Trophoblast cell (in vitro differentiated cells and primary cell): ENCODE measurements around the gene CCDC97.

ENCODE experiments used
- DNase-seq, 2 donors: peaks; one replicate each; pipeline ENCODE4 v3.0.0-alpha.2; 2016
- H2AFZ ChIP-seq: 2 replicates; pipeline ENCODE4 v1.6.1; 2013; ENCODE audit warnings: low read length, moderate library complexity, mild to moderate bottlenecking; ENCODE audit not compliant: insufficient read depth, poor library complexity
- H2AK5ac ChIP-seq: 2 replicates; pipeline ENCODE4 v1.6.1; 2013; ENCODE audit warnings: mild to moderate bottlenecking, low read length
- H2BK120ac ChIP-seq: 2 replicates; pipeline ENCODE4 v1.6.1; 2013; ENCODE audit warnings: low read length, mild to moderate bottlenecking, moderate library complexity; ENCODE audit not compliant: insufficient read depth, poor library complexity
- H2BK12ac ChIP-seq: 2 replicates; pipeline ENCODE4 v1.6.1; 2013; ENCODE audit warnings: mild to moderate bottlenecking, low read length, moderate library complexity
- H2BK5ac ChIP-seq: 2 replicates; pipeline ENCODE4 v1.6.1; 2013; ENCODE audit warnings: low read length, low read depth, moderate library complexity, mild to moderate bottlenecking; ENCODE audit not compliant: poor library complexity
- H3K14ac ChIP-seq: 2 replicates; pipeline ENCODE4 v1.6.1; 2013; ENCODE audit warnings: mild to moderate bottlenecking, low read length
- H3K18ac ChIP-seq: 2 replicates; pipeline ENCODE4 v1.6.1; 2013; ENCODE audit warnings: mild to moderate bottlenecking, low read length
- H3K23ac ChIP-seq: 2 replicates; pipeline ENCODE4 v1.6.1; 2013; ENCODE audit warnings: low read length
- H3K27ac ChIP-seq: 2 replicates; pipeline ENCODE4 v1.5.1; 2013; ENCODE audit warnings: low read depth, mild to moderate bottlenecking, inconsistent platforms, low read length, moderate library complexity
- H3K27me3 ChIP-seq: 2 replicates; pipeline ENCODE4 v1.6.1; 2013; ENCODE audit warnings: inconsistent platforms, mild to moderate bottlenecking, low read length, moderate library complexity; ENCODE audit not compliant: insufficient read depth
- H3K36me3 ChIP-seq, 2 experiments: 1 replicate in 1 of 2; 2 replicates in 1 of 2; pipeline ENCODE4 v1.6.1; 2013; ENCODE audit warnings: low read length in 2 of 2, mild to moderate bottlenecking in 2 of 2, moderate library complexity in 1 of 2; ENCODE audit not compliant: insufficient read depth in 2 of 2, control insufficient read depth in 1 of 2
- H3K4ac ChIP-seq: 2 replicates; pipeline ENCODE4 v1.6.1; 2013; ENCODE audit warnings: low read depth, mild to moderate bottlenecking, low read length, moderate library complexity
- H3K4me1 ChIP-seq, 2 experiments: 1 replicate in 1 of 2; 2 replicates in 1 of 2; pipeline ENCODE4 v1.6.1; 2013; ENCODE audit warnings: low read length in 2 of 2, mild to moderate bottlenecking in 2 of 2, moderate library complexity in 1 of 2; ENCODE audit not compliant: insufficient read depth in 2 of 2, control insufficient read depth in 1 of 2
- H3K4me2 ChIP-seq: 2 replicates; pipeline ENCODE4 v1.6.1; 2013; ENCODE audit warnings: inconsistent platforms, mild to moderate bottlenecking, low read length, moderate library complexity
- H3K4me3 ChIP-seq: 2 replicates; pipeline ENCODE4 v1.5.1; 2013; ENCODE audit warnings: mild to moderate bottlenecking, low read depth, low read length, inconsistent platforms
- H3K79me1 ChIP-seq: one replicate; pipeline ENCODE4 v1.6.1; 2013; ENCODE audit warnings: low read length
- H3K79me2 ChIP-seq: 2 replicates; pipeline ENCODE4 v1.6.1; 2013; ENCODE audit warnings: low read length, mild to moderate bottlenecking; ENCODE audit not compliant: control insufficient read depth, insufficient read depth, poor library complexity
- H3K9ac ChIP-seq: 2 replicates; pipeline ENCODE4 v1.6.1; 2013; ENCODE audit warnings: mild to moderate bottlenecking, low read length
- H3K9me3 ChIP-seq: 2 replicates; pipeline ENCODE4 v1.6.1; 2013; ENCODE audit warnings: low read depth, mild to moderate bottlenecking, control low read depth, inconsistent platforms, low read length; ENCODE audit not compliant: insufficient read depth
- H4K12ac ChIP-seq: 2 replicates; pipeline ENCODE4 v1.6.1; 2013; ENCODE audit warnings: low read depth, mild to moderate bottlenecking, low read length, moderate library complexity
- H4K8ac ChIP-seq: 2 replicates; pipeline ENCODE4 v1.6.1; 2013; ENCODE audit warnings: low read depth, mild to moderate bottlenecking, low read length, moderate library complexity
- H4K91ac ChIP-seq: one replicate; pipeline ENCODE4 v1.6.1; 2013; ENCODE audit warnings: low read depth, mild to moderate bottlenecking, low read length, moderate library complexity
- WGBS: extraction: QIAGEN DNeasy Blood & Tissue Kit; methylation state at CpG from one replicate; pipeline ENCODE4 v1.1.7; 2013; ENCODE audit warnings: missing lambda C conversion rate; ENCODE audit not compliant: insufficient read length, insufficient coverage; ENCODE audit errors: extremely low coverage; 5-methylcytosine and 5-hydroxymethylcytosine counted together

CCDC97 gene

GRCh38 chr19:41299046-41299754 lies 10.8 kb upstream of the CCDC97 start:
- Histone ChIP-seq H3K79me2 (no peaks in the 10 kb centered on the region), H3K4ac (no peak overlapping the region), H2BK12ac (no peak overlapping the region), H3K18ac (no peak overlapping the region), H2BK120ac (no peak overlapping the region), H4K8ac (no peak overlapping the region), H2AFZ (no peak overlapping the region), H3K14ac (no peak overlapping the region), H3K4me2 (no peak overlapping the region), H3K36me3 (peaks cover 69 to 92% of the 10 kb centered on the region in 2 experiments), H3K4me1 (no peaks in the 10 kb centered on the region), H3K4me3 (no peak overlapping the region), H2BK5ac (no peak overlapping the region), H3K23ac (no peak overlapping the region), H4K91ac (no peak overlapping the region), H3K79me1 (no peaks in the 10 kb centered on the region), H3K9me3 (no peaks in the 10 kb centered on the region), H4K12ac (no peak overlapping the region), H3K9ac (no peak overlapping the region), H3K27me3 (no peaks in the 10 kb centered on the region), H2AK5ac (no peak overlapping the region), H3K27ac (no peak overlapping the region)
- WGBS: no CpG with 5 or more reads among the region's 10 CpGs
- DNase-seq: peak in 1 of 2 donors; percentile 59

GRCh38 chr19:41299755-41300089 lies 10.2 kb upstream of the CCDC97 start:
- Histone ChIP-seq H2BK5ac (no peak overlapping the region), H2BK12ac (no peak overlapping the region), H3K9me3 (no peaks in the 10 kb centered on the region), H3K4me3 (no peak overlapping the region), H4K12ac (no peak overlapping the region), H3K4ac (no peak overlapping the region), H3K14ac (no peak overlapping the region), H3K23ac (no peak overlapping the region), H4K8ac (no peak overlapping the region), H3K27me3 (no peaks in the 10 kb centered on the region), H2BK120ac (no peak overlapping the region), H3K9ac (no peak overlapping the region), H3K79me2 (no peaks in the 10 kb centered on the region), H2AK5ac (no peak overlapping the region), H2AFZ (no peak overlapping the region), H3K18ac (no peak overlapping the region), H3K27ac (no peak overlapping the region), H3K4me2 (no peak overlapping the region), H3K4me1 (no peaks in the 10 kb centered on the region), H3K79me1 (no peaks in the 10 kb centered on the region), H3K36me3 (peaks cover 69 to 92% of the 10 kb centered on the region in 2 experiments), H4K91ac (no peak overlapping the region)
- DNase-seq: peak in 1 of 2 donors; percentile 58
- WGBS: no CpG with 5 or more reads among the region's 4 CpGs

- Histone ChIP-seq H4K91ac (no peak overlapping the region), H2BK5ac (no peak overlapping the region), H2BK12ac (no peak overlapping the region), H3K79me2 (no peaks in the 10 kb centered on the region), H3K4me2 (no peak overlapping the region), H3K4ac (no peak overlapping the region), H3K14ac (no peak overlapping the region), H3K27ac (no peak overlapping the region), H4K12ac (no peak overlapping the region), H3K23ac (no peak overlapping the region), H3K4me3 (no peak overlapping the region), H2AK5ac (no peak overlapping the region), H3K36me3 (peaks cover 72 to 94% of the 10 kb centered on the region in 2 experiments), H3K9ac (no peak overlapping the region), H2BK120ac (no peak overlapping the region), H2AFZ (no peak overlapping the region), H3K9me3 (no peaks in the 10 kb centered on the region), H3K27me3 (no peaks in the 10 kb centered on the region), H3K4me1 (no peaks in the 10 kb centered on the region), H4K8ac (no peak overlapping the region), H3K18ac (no peak overlapping the region), H3K79me1 (no peaks in the 10 kb centered on the region)
- no CpG with 5 or more reads among the region's 6 CpGs for WGBS
- no peak for DNase-seq
Observed at GRCh38 chr19:41300555-41300954, 9.4 kb upstream of the CCDC97 start.

GRCh38 chr19:41302624-41303351 lies 7.2 kb upstream of the CCDC97 start:
- H2BK12ac ChIP-seq: no peak overlapping the region
- no peak overlapping the region for H3K18ac ChIP-seq
- H3K4me3 ChIP-seq: no peak overlapping the region
- DNase-seq: no peak
- no peak overlapping the region for H4K91ac ChIP-seq
- no peak overlapping the region for H2AFZ ChIP-seq
- H4K8ac ChIP-seq: no peak overlapping the region
- no peak overlapping the region for H3K4ac ChIP-seq
- no peak overlapping the region for H2BK120ac ChIP-seq
- no peak overlapping the region for H4K12ac ChIP-seq
- H3K79me1 ChIP-seq: no peaks in the 10 kb centered on the region
- no peak overlapping the region for H3K4me2 ChIP-seq
- WGBS: no CpG with 5 or more reads among the region's 21 CpGs
- no peaks in the 10 kb centered on the region for H3K27me3 ChIP-seq
- H3K9me3 ChIP-seq: no peaks in the 10 kb centered on the region
- no peak overlapping the region for H3K14ac ChIP-seq
- H3K23ac ChIP-seq: no peak overlapping the region
- no peaks in the 10 kb centered on the region for H3K79me2 ChIP-seq
- H2BK5ac ChIP-seq: no peak overlapping the region
- no peaks in the 10 kb centered on the region for H3K4me1 ChIP-seq
- H3K36me3 ChIP-seq: peaks cover 69 to 84% of the 10 kb centered on the region in 2 experiments
- no peak overlapping the region for H3K27ac ChIP-seq
- H3K9ac ChIP-seq: no peak overlapping the region
- no peak overlapping the region for H2AK5ac ChIP-seq
